Measurements from ENCODE around the gene TBC1D5.

The TBC1D5 gene

DNA sequence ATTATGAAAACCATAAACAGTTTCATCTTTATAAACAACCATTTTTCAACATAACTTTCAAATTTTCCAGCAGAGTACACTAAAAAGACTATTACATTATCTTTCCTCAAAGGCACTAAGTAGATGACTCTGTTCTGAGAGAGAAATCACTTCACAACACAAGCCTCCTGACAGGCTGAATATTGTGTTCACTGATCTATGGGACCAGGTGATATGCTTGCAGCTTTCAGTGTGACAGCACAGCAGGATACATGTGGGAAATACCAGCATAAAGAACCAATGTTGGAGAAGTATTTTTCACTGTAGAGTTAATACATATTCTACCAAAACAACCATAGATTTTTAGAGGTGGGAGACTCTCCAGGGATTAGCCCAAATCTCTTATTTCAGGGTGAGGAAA, 507.1 kb downstream of the TBC1D5 start:
- Histone ChIP-seq H3K36me3 (ENCODE audit: control insufficient read depth in 1 of 2, insufficient read depth in 2 of 2, low read length in 2 of 2) (peaks cover 0 to 5% of the 10 kb centered on the region in 2 donors), H3K9me3 (ENCODE audit: control insufficient read depth in 1 of 2, low read length in 2 of 2) (no peaks in the 10 kb centered on the region), H3K27me3 (ENCODE audit: low read depth, low read length) (no peaks in the 10 kb centered on the region), H3K27ac (ENCODE audit: low read length) (no peak overlapping the region), H3K4me1 (ENCODE audit: control insufficient read depth in 1 of 2, insufficient read depth in 2 of 2, low read length in 2 of 2) (no peaks in the 10 kb centered on the region), H3K4me3 (ENCODE audit: low read depth in 1 of 2, low read length in 2 of 2) (no peak overlapping the region)

DNA sequence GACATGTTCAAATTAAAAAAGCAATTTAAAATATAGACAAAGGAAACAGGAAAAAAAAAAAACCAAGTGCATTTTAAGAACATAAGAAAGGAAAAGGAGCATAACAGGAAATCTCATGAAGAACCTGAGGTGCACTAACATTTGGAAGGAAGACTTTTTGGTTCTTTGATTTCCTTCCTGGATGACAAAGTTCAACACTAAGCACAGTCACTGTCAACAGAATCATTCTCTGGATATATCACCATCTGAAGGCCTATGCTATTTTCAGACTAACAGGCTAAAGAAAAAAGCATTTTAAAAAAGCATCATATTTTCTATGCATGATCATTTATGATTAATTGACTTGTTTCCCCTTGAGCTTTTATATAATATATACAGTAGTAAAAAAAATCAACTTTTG, 508.0 kb downstream of the TBC1D5 start:
- Histone ChIP-seq H3K9me3 (ENCODE audit: control insufficient read depth in 1 of 2, low read length in 2 of 2) (no peaks in the 10 kb centered on the region), H3K36me3 (ENCODE audit: control insufficient read depth in 1 of 2, insufficient read depth in 2 of 2, low read length in 2 of 2) (peaks cover 0 to 5% of the 10 kb centered on the region in 2 donors), H3K27ac (ENCODE audit: low read length) (no peak overlapping the region), H3K27me3 (ENCODE audit: low read depth, low read length) (no peaks in the 10 kb centered on the region), H3K4me3 (ENCODE audit: low read depth in 1 of 2, low read length in 2 of 2) (no peak overlapping the region), H3K4me1 (ENCODE audit: control insufficient read depth in 1 of 2, insufficient read depth in 2 of 2, low read length in 2 of 2) (no peaks in the 10 kb centered on the region)

GRCh38 chr3:17233398-17233800, 509.0 kb downstream of the TBC1D5 start:
- Histone ChIP-seq H3K4me3 (ENCODE audit: low read depth in 1 of 2, low read length in 2 of 2) (no peak overlapping the region), H3K4me1 (ENCODE audit: control insufficient read depth in 1 of 2, insufficient read depth in 2 of 2, low read length in 2 of 2) (no peaks in the 10 kb centered on the region), H3K27ac (ENCODE audit: low read length) (no peak overlapping the region), H3K27me3 (ENCODE audit: low read depth, low read length) (no peaks in the 10 kb centered on the region), H3K36me3 (ENCODE audit: control insufficient read depth in 1 of 2, insufficient read depth in 2 of 2, low read length in 2 of 2) (peaks cover 0 to 5% of the 10 kb centered on the region in 2 donors), H3K9me3 (ENCODE audit: control insufficient read depth in 1 of 2, low read length in 2 of 2) (no peaks in the 10 kb centered on the region)

GRCh38 chr3:17232442-17232841, 510.0 kb downstream of the TBC1D5 start:
- Histone ChIP-seq H3K4me1 (ENCODE audit: control insufficient read depth in 1 of 2, insufficient read depth in 2 of 2, low read length in 2 of 2) (no peaks in the 10 kb centered on the region), H3K36me3 (ENCODE audit: control insufficient read depth in 1 of 2, insufficient read depth in 2 of 2, low read length in 2 of 2) (peaks cover 0 to 3% of the 10 kb centered on the region in 2 donors), H3K27ac (ENCODE audit: low read length) (no peak overlapping the region), H3K9me3 (ENCODE audit: control insufficient read depth in 1 of 2, low read length in 2 of 2) (no peaks in the 10 kb centered on the region), H3K27me3 (ENCODE audit: low read depth, low read length) (no peaks in the 10 kb centered on the region), H3K4me3 (ENCODE audit: low read depth in 1 of 2, low read length in 2 of 2) (no peak overlapping the region)

DNA sequence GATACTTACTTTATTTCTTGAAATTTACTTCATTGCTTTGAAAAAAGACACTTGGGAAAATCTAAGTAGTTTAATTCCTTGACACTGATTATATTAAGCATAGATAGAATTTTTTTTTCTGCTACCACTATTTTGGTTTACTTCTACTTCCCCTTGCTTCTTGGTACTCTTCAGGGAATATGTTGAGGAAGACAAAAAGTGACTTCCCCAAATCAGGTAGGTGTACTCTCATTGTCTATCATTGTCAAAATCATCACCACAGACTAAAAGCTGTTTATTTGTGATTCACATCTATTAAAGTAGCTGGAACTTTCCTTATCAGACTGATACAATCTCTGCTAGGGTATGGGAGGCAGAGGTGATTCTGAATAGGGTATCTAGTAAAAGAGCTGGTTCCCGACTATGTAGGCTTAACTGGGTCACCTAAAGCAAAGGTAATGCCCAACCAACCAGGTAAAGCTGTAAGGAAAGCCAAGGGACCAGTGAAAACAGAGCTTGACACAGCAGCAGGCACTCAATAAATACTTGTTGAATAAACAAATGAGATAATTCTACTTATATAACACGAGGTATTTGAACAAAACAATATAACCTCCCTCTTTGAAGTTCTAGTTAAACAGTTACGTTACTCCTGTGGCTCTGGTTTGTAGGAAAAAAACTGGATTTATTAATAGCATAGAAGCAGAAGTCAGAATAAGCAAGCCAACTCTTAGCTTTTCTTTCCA, 510.7 kb downstream of the TBC1D5 start:
- Histone ChIP-seq H3K36me3 (ENCODE audit: control insufficient read depth in 1 of 2, insufficient read depth in 2 of 2, low read length in 2 of 2) (no peaks in the 10 kb centered on the region), H3K27me3 (ENCODE audit: low read depth, low read length) (no peaks in the 10 kb centered on the region), H3K27ac (ENCODE audit: low read length) (no peak overlapping the region), H3K9me3 (ENCODE audit: control insufficient read depth in 1 of 2, low read length in 2 of 2) (no peaks in the 10 kb centered on the region), H3K4me1 (ENCODE audit: control insufficient read depth in 1 of 2, insufficient read depth in 2 of 2, low read length in 2 of 2) (no peaks in the 10 kb centered on the region), H3K4me3 (ENCODE audit: low read depth in 1 of 2, low read length in 2 of 2) (no peak overlapping the region)

DNA sequence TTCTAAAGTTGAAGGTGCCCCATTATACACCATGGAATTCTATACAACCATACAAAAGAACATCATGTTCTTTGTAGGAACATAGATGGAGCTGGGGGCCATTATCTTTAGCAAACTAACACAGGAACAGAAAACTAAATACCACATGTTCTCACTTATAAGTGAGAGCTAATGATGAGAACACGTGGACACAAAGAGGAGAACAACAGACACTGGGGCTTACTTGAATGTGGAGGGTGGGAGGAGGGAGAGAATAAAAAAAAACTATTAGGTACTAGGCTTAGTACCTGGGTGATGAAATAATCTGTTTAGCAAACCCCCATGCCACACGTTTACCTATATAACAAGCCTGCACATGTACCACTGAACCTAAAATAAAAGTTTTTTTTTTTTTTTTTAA, 515.0 kb downstream of the TBC1D5 start:
- no peaks in the 10 kb centered on the region for H3K36me3 ChIP-seq (ENCODE audit: control insufficient read depth in 1 of 2, insufficient read depth in 2 of 2, low read length in 2 of 2)
- no peak overlapping the region for H3K27ac ChIP-seq (ENCODE audit: low read length)
- no peaks in the 10 kb centered on the region for H3K4me1 ChIP-seq (ENCODE audit: control insufficient read depth in 1 of 2, insufficient read depth in 2 of 2, low read length in 2 of 2)
- no peaks in the 10 kb centered on the region for H3K9me3 ChIP-seq (ENCODE audit: control insufficient read depth in 1 of 2, low read length in 2 of 2)
- no peaks in the 10 kb centered on the region for H3K27me3 ChIP-seq (ENCODE audit: low read depth, low read length)
- H3K4me3 ChIP-seq (ENCODE audit: low read depth in 1 of 2, low read length in 2 of 2): no peak overlapping the region

- H3K27ac ChIP-seq (ENCODE audit: low read length): no peak overlapping the region
- no peaks in the 10 kb centered on the region for H3K27me3 ChIP-seq (ENCODE audit: low read depth, low read length)
- peaks cover 0 to 7% of the 10 kb centered on the region in 2 donors for H3K36me3 ChIP-seq (ENCODE audit: control insufficient read depth in 1 of 2, insufficient read depth in 2 of 2, low read length in 2 of 2)
- no peak overlapping the region for H3K4me3 ChIP-seq (ENCODE audit: low read depth in 1 of 2, low read length in 2 of 2)
- H3K4me1 ChIP-seq (ENCODE audit: control insufficient read depth in 1 of 2, insufficient read depth in 2 of 2, low read length in 2 of 2): no peaks in the 10 kb centered on the region
- no peaks in the 10 kb centered on the region for H3K9me3 ChIP-seq (ENCODE audit: control insufficient read depth in 1 of 2, low read length in 2 of 2)
Observed at GRCh38 chr3:17221529-17221928, 520.9 kb downstream of the TBC1D5 start.

DNA sequence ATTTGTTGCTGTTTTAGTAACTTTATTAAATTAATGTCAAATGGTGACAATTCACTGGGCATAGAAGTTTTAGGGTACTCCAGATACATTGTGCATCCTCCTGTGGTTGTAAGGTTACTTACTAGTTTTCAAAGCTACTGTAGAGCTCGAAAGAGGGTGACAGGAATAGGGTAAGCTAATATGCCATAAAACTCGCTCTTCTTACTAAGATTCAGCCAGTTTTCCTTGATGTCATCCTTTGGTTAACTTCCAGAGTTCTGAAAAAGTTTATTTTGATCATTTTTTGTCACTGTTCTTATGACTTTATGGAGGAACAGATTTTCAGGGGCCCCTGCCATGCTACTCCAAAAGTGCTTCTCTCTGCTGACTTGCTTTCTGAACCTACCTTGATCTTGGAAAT, 522.8 kb downstream of the TBC1D5 start:
- H3K27ac ChIP-seq (ENCODE audit: low read length): no peak overlapping the region
- peaks cover 0 to 7% of the 10 kb centered on the region in 2 donors for H3K36me3 ChIP-seq (ENCODE audit: control insufficient read depth in 1 of 2, insufficient read depth in 2 of 2, low read length in 2 of 2)
- no peaks in the 10 kb centered on the region for H3K27me3 ChIP-seq (ENCODE audit: low read depth, low read length)
- no peak overlapping the region for H3K4me3 ChIP-seq (ENCODE audit: low read depth in 1 of 2, low read length in 2 of 2)
- no peaks in the 10 kb centered on the region for H3K9me3 ChIP-seq (ENCODE audit: control insufficient read depth in 1 of 2, low read length in 2 of 2)
- no peaks in the 10 kb centered on the region for H3K4me1 ChIP-seq (ENCODE audit: control insufficient read depth in 1 of 2, insufficient read depth in 2 of 2, low read length in 2 of 2)

DNA sequence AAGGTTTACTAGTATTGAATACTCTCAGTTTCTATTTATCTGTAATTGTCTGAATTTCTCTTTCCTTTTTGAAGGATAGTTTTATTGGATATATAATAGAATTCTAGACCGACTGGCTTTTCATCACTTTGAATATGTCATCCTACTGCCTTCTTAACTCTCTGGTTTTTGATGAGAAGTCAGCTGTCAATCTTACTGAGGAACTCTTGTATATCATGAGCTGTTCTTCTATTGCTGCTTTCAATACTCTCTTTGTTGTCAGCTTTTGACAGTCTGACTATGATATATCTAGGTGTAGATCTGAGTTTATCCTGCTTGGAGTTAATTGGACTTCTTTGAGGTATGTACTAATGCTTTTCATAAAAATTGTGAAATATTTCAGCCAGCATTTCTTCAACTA, 523.8 kb downstream of the TBC1D5 start:
- H3K4me3 ChIP-seq (ENCODE audit: low read depth in 1 of 2, low read length in 2 of 2): no peak overlapping the region
- H3K9me3 ChIP-seq (ENCODE audit: control insufficient read depth in 1 of 2, low read length in 2 of 2): no peaks in the 10 kb centered on the region
- peaks cover 0 to 7% of the 10 kb centered on the region in 2 donors for H3K36me3 ChIP-seq (ENCODE audit: control insufficient read depth in 1 of 2, insufficient read depth in 2 of 2, low read length in 2 of 2)
- no peaks in the 10 kb centered on the region for H3K4me1 ChIP-seq (ENCODE audit: control insufficient read depth in 1 of 2, insufficient read depth in 2 of 2, low read length in 2 of 2)
- no peak overlapping the region for H3K27ac ChIP-seq (ENCODE audit: low read length)
- no peaks in the 10 kb centered on the region for H3K27me3 ChIP-seq (ENCODE audit: low read depth, low read length)

DNA sequence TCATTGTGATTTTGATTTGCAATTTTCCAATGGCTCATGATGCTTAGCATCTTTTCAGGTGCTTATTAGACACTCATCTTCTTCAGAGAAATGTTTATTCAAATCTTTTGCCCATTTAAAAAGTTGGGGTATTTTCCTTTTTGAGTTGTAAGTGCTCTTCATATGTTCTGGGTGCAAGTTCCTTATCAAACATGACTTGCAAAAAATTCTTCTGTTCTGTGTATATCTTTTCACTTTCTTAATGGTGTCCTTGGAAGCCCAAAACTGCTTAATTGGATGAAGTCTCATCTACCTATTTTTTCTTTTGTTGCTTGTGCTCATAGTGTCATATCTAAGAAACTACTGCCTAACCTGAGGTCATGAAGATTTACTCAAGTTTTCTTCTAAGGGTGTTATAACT, 524.8 kb downstream of the TBC1D5 start:
- Histone ChIP-seq H3K4me1 (ENCODE audit: control insufficient read depth in 1 of 2, insufficient read depth in 2 of 2, low read length in 2 of 2) (no peaks in the 10 kb centered on the region), H3K27me3 (ENCODE audit: low read depth, low read length) (no peaks in the 10 kb centered on the region), H3K4me3 (ENCODE audit: low read depth in 1 of 2, low read length in 2 of 2) (no peak overlapping the region), H3K27ac (ENCODE audit: low read length) (no peak overlapping the region), H3K9me3 (ENCODE audit: control insufficient read depth in 1 of 2, low read length in 2 of 2) (no peaks in the 10 kb centered on the region), H3K36me3 (ENCODE audit: control insufficient read depth in 1 of 2, insufficient read depth in 2 of 2, low read length in 2 of 2) (peaks cover 0 to 12% of the 10 kb centered on the region in 2 donors)

- H3K27ac ChIP-seq (ENCODE audit: low read length): no peak overlapping the region
- H3K9me3 ChIP-seq (ENCODE audit: control insufficient read depth in 1 of 2, low read length in 2 of 2): no peaks in the 10 kb centered on the region
- H3K27me3 ChIP-seq (ENCODE audit: low read depth, low read length): no peaks in the 10 kb centered on the region
- H3K36me3 ChIP-seq (ENCODE audit: control insufficient read depth in 1 of 2, insufficient read depth in 2 of 2, low read length in 2 of 2): peaks cover 0 to 6% of the 10 kb centered on the region in 2 donors
- H3K4me1 ChIP-seq (ENCODE audit: control insufficient read depth in 1 of 2, insufficient read depth in 2 of 2, low read length in 2 of 2): no peaks in the 10 kb centered on the region
- no peak overlapping the region for H3K4me3 ChIP-seq (ENCODE audit: low read depth in 1 of 2, low read length in 2 of 2)
Observed at GRCh38 chr3:17213102-17213501, 529.3 kb downstream of the TBC1D5 start.

- H3K4me3 ChIP-seq (ENCODE audit: low read depth in 1 of 2, low read length in 2 of 2): no peak overlapping the region
- H3K27ac ChIP-seq (ENCODE audit: low read length): no peak overlapping the region
- H3K9me3 ChIP-seq (ENCODE audit: control insufficient read depth in 1 of 2, low read length in 2 of 2): no peaks in the 10 kb centered on the region
- no peaks in the 10 kb centered on the region for H3K4me1 ChIP-seq (ENCODE audit: control insufficient read depth in 1 of 2, insufficient read depth in 2 of 2, low read length in 2 of 2)
- H3K27me3 ChIP-seq (ENCODE audit: low read depth, low read length): no peaks in the 10 kb centered on the region
- H3K36me3 ChIP-seq (ENCODE audit: control insufficient read depth in 1 of 2, insufficient read depth in 2 of 2, low read length in 2 of 2): peaks cover 0 to 1% of the 10 kb centered on the region in 2 donors
Observed at GRCh38 chr3:17207979-17208378, 534.5 kb downstream of the TBC1D5 start.
